Prostate gland (tissue), 2 donors: Measurements from ENCODE around the gene DSG4.

Experiments
- CTCF ChIP-seq, 4 experiments: fragments of 200-600 bp in 2 of 4; fragments of 450-650 bp in 2 of 4; sonication (generic) in 2 of 4; IDR thresholded peaks; 1 replicate in 3 of 4; 2 replicates in 1 of 4; pipeline ENCODE4 v1.5.1; 2016 to 2019; ENCODE audit warnings: antibody characterized with exemption in 4 of 4, mild to moderate bottlenecking in 2 of 4, moderate library complexity in 2 of 4
- POLR2A ChIP-seq: fragments of 450-650 bp; IDR thresholded peaks from one replicate; pipeline ENCODE4 v1.6.1; 2016; ENCODE audit warnings: antibody characterized with exemption, mild to moderate bottlenecking
- POLR2AphosphoS5 ChIP-seq: sonication (generic); formaldehyde crosslinking; IDR thresholded peaks from one replicate; pipeline ENCODE4 v1.6.1; 2017; ENCODE audit warnings: antibody characterized with exemption

GRCh38 chr18:31402026-31402373 lies 25.4 kb downstream of the DSG4 start:
- TF ChIP-seq CTCF (IDR thresholded peaks at IDR 0.05) (no peak), POLR2A (no peak), POLR2AphosphoS5 (no peak)
